Ishikawa (cell line): Measurements from ENCODE around the gene AUTS2.

Experiments used
- CEBPB ChIP-seq: IDR thresholded peaks from 2 replicates; pipeline ENCODE4 v1.6.1; 2012
- CREB1 ChIP-seq: IDR thresholded peaks from 2 replicates; pipeline ENCODE4 v1.6.1; 2012; ENCODE audit warnings: low read depth
- EGR1 ChIP-seq: IDR thresholded peaks from 2 replicates; pipeline ENCODE4 v1.6.1; 2012
- EP300 ChIP-seq: IDR thresholded peaks from 2 replicates; pipeline ENCODE4 v1.6.1; 2012; ENCODE audit warnings: borderline replicate concordance
- FOXM1 ChIP-seq: IDR thresholded peaks from 2 replicates; pipeline ENCODE4 v1.6.1; 2012; ENCODE audit warnings: low read depth, borderline replicate concordance
- NFIC ChIP-seq: IDR thresholded peaks from 2 replicates; pipeline ENCODE4 v1.6.1; 2012
- RAD21 ChIP-seq: IDR thresholded peaks from 2 replicates; pipeline ENCODE4 v1.6.1; 2012; ENCODE audit warnings: low read depth
- TAF1 ChIP-seq: IDR thresholded peaks from 2 replicates; pipeline ENCODE4 v1.6.1; 2012; ENCODE audit warnings: low read depth, mild to moderate bottlenecking
- TCF12 ChIP-seq: IDR thresholded peaks from 2 replicates; pipeline ENCODE4 v1.6.1; 2012; ENCODE audit warnings: low read depth
- TEAD4 ChIP-seq: IDR thresholded peaks from 2 replicates; pipeline ENCODE4 v1.6.1; 2012
- YY1 ChIP-seq: IDR thresholded peaks from 2 replicates; pipeline ENCODE4 v1.6.1; 2012; ENCODE audit warnings: low read depth
- ZBTB7A ChIP-seq: IDR thresholded peaks from 2 replicates; pipeline ENCODE4 v1.6.1; 2012; ENCODE audit warnings: low read depth
- TF ChIP-seq, protein P1 (sequence below): IDR thresholded peaks from 2 replicates; pipeline ENCODE4 v1.6.1; 2012
- TF ChIP-seq, protein P2 (sequence below): IDR thresholded peaks from 2 replicates; pipeline ENCODE4 v1.6.1; 2012
- TF ChIP-seq, protein P3 (sequence below): IDR thresholded peaks from 2 replicates; pipeline ENCODE4 v1.6.1; 2012; ENCODE audit warnings: low read depth, mild to moderate bottlenecking

Gene AUTS2

DNA sequence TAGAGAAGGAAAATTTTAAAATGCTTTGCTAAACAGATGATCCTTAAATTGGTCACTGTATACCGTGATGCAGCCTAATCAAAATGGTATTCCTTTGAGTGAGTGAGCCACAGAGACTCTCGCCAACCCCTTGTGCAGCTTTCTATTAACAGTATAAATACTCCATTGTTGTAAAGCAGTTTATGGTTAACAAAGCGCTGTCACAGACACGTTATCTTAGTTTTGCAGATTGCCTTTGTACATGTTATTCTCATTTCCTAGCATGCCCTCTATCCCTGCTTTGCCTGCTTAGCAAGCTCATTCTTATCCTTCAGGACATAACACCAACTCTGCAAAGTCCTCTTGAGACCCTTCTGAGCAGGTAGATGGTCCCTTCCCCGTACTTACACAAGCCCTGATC, 694.4 kb downstream of the AUTS2 start:
- TF ChIP-seq CREB1 (no peak), YY1 (no peak), EP300 (no peak), NFIC (no peak), ZBTB7A (no peak), FOXM1 (no peak), EGR1 (no peak), TAF1 (no peak), TCF12 (no peak), CEBPB (no peak), RAD21 (no peak), TEAD4 (no peak)
- TF ChIP-seq, protein P1, sequence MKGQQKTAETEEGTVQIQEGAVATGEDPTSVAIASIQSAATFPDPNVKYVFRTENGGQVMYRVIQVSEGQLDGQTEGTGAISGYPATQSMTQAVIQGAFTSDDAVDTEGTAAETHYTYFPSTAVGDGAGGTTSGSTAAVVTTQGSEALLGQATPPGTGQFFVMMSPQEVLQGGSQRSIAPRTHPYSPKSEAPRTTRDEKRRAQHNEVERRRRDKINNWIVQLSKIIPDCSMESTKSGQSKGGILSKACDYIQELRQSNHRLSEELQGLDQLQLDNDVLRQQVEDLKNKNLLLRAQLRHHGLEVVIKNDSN, result no peak
- TF ChIP-seq, protein P2, sequence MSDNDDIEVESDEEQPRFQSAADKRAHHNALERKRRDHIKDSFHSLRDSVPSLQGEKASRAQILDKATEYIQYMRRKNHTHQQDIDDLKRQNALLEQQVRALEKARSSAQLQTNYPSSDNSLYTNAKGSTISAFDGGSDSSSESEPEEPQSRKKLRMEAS, result no peak
- TF ChIP-seq, protein P3, sequence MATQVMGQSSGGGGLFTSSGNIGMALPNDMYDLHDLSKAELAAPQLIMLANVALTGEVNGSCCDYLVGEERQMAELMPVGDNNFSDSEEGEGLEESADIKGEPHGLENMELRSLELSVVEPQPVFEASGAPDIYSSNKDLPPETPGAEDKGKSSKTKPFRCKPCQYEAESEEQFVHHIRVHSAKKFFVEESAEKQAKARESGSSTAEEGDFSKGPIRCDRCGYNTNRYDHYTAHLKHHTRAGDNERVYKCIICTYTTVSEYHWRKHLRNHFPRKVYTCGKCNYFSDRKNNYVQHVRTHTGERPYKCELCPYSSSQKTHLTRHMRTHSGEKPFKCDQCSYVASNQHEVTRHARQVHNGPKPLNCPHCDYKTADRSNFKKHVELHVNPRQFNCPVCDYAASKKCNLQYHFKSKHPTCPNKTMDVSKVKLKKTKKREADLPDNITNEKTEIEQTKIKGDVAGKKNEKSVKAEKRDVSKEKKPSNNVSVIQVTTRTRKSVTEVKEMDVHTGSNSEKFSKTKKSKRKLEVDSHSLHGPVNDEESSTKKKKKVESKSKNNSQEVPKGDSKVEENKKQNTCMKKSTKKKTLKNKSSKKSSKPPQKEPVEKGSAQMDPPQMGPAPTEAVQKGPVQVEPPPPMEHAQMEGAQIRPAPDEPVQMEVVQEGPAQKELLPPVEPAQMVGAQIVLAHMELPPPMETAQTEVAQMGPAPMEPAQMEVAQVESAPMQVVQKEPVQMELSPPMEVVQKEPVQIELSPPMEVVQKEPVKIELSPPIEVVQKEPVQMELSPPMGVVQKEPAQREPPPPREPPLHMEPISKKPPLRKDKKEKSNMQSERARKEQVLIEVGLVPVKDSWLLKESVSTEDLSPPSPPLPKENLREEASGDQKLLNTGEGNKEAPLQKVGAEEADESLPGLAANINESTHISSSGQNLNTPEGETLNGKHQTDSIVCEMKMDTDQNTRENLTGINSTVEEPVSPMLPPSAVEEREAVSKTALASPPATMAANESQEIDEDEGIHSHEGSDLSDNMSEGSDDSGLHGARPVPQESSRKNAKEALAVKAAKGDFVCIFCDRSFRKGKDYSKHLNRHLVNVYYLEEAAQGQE, result no peak

DNA sequence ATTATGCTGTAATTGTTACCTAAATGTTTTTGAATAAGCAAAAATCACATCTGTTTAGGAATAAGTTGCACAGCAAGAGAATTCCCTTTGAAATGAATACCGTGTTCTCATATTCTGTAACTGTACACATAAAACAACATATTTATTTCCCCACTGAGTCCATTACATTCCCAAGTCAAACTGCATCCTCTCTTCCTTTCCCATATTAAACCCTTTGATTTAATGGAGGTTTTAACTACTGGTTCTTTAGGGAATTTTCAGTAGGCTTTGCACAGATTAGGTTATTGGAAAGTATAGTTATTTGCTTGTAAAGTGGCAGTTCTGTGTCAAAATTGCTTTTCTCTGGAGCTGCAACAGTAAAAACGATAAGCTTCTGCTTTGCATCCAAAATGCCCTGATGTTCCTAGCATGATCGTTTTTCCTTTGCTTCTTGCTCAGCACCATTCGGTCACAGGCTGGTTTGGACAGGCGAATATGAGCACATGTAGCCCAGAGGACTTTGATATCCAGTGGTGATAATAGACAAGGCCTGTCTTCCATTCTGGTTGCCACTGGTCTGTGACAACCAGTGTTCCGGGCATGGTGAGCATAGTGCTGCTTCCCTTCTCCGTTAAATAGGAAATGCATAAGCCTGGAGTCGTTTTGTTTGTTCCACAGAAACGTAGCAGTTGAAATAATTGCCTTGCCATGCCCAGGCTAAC, 696.1 kb downstream of the AUTS2 start:
- TF ChIP-seq, protein P3, result no peak
- TF ChIP-seq EP300 (no peak), CEBPB (no peak), YY1 (no peak), FOXM1 (no peak), RAD21 (no peak), TEAD4 (no peak), ZBTB7A (no peak), CREB1 (no peak), EGR1 (no peak)
- TF ChIP-seq, protein P2, result no peak
- TF ChIP-seq, protein P1, result no peak

DNA sequence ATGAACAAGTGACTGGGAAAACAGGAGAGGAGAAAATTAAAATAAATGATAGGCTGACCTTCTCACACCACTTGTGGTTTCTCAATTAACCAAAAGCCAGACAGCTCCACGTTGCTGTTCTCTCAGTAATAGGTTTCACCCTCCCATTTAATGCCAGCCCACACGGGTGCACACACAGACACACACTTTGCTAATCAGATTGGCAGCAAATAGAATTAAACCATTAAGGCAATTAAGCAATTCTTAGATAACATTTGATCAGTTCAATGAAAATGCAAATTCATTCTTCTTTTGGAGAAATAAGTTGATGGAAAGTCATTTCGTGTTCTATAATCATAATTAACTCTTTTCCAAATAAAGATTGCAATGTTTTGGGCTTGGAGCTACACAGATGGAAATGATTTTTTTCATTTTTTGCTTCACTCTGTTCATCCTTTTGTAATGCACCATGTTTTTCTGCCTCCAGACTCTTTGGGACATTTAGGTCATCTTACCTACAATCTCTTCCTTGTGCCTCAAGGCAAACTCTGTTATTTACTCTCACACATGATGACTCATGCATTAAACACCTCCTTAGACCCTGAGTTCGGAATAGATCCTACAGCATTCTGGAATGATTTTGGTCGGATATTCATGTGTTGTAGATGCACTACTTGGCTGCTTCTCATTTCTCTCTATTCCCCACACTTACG, 700.7 kb downstream of the AUTS2 start:
- TF ChIP-seq, protein P3, result no peak
- TF ChIP-seq RAD21 (no peak), FOXM1 (no peak), EGR1 (no peak), ZBTB7A (no peak), TEAD4 (no peak)
- TF ChIP-seq, protein P1, result no peak

DNA sequence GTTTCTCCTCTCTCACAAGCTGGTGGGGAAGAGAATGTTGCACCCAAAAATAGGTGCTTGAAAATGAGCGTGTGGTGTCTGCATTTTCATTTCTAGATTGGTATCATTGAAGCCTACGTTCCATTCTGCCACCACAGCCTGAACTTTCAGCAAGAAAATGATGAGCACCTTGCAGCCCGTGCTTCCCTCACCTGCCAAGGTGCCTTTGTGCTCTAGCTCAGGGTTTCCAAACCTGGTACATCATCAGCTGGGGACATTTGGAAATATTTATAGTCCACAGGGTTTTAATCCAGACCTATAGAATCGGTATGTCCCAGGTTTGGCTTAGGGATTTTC, 701.2 kb downstream of the AUTS2 start:
- no peak for TF ChIP-seq EGR1
- no peak for TF ChIP-seq CEBPB
- TF ChIP-seq TCF12, result no peak
- no peak for TF ChIP-seq CREB1
- no peak for TF ChIP-seq TAF1
- no peak for TF ChIP-seq EP300
- TF ChIP-seq FOXM1, result no peak
- TF ChIP-seq ZBTB7A, result no peak
- TF ChIP-seq RAD21, result no peak
- TF ChIP-seq, protein P2, result no peak
- TF ChIP-seq, protein P1, result no peak
- TF ChIP-seq TEAD4, result no peak
- TF ChIP-seq, protein P3, result no peak
- no peak for TF ChIP-seq NFIC
- TF ChIP-seq YY1, result no peak
